ENCODE results near the gene BMPER. TPM values are rescaled to one million over a fixed set of nuclear protein-coding genes. Genes with fewer than 3 reads are reported as not detected.

Gene BMPER
- total RNA-seq, 1 experiment from 2014 or later, result not detected

GRCh38 chr7:34073676-34074075 lies 168.3 kb downstream of the BMPER start:
- Histone ChIP-seq H3K27me3 (ENCODE audit: control insufficient read depth, insufficient read depth, low read length) (no peaks in the 10 kb centered on the region; the same call in none of the 2 replicates), H3K4me3 (ENCODE audit: low read depth in 2 of 2, low read length in 2 of 2) (no peak overlapping the region), H3K27ac (ENCODE audit: low read length) (no peak overlapping the region), H3K9me3 (ENCODE audit: control insufficient read depth, insufficient read depth, low read depth, low read length) (no peaks in the 10 kb centered on the region), H3K4me1 (ENCODE audit: control insufficient read depth, insufficient read depth, low read length) (no peaks in the 10 kb centered on the region), H3K36me3 (ENCODE audit: control insufficient read depth, insufficient read depth, low read length) (no peaks in the 10 kb centered on the region)
- intact Hi-C loops (cut with micrococcal nuclease; ENCODE audit: unreplicated experiment), result no loop called here
- TF ChIP-seq TCF7L2 (IDR thresholded peaks at IDR 0.05; ENCODE audit: low read depth, low read length), result no peak
- no peak for TF ChIP-seq REST (IDR thresholded peaks at IDR 0.05; ENCODE audit: insufficient read depth in 1 of 2, low read depth in 2 of 2, low read length in 1 of 2)
- no peak for TF ChIP-seq POLR2AphosphoS5 (IDR thresholded peaks at IDR 0.05; ENCODE audit: low read depth, low read length)
- no peak for TF ChIP-seq CTCF (IDR thresholded peaks at IDR 0.05)
- TF ChIP-seq SIN3A (IDR thresholded peaks at IDR 0.05; ENCODE audit: borderline replicate concordance, insufficient read depth, low read depth, low read length), result no peak
- BruUV-seq (replicated peaks), result no TSS peak
- ATAC-seq, result no peak
- POLR2A ChIA-PET, result no interaction called here
- CTCF ChIA-PET, result interaction anchor here (0.6 kb wide), 2 partner anchors 51 to 831 kb away, joined by 3 read pairs; no protein-coding TSS in a partner anchor
- in situ Hi-C loops (cut with HindIII; ENCODE audit: low pct_unique_long_range_greater_than_20kb, low sequenced_read_pairs), result no loop called here
- no peak for DNase-seq (ENCODE audit: low read depth, low spot score)

- TF ChIP-seq REST (IDR thresholded peaks at IDR 0.05; ENCODE audit: insufficient read depth in 1 of 2, low read depth in 2 of 2, low read length in 1 of 2) (no peak), TCF7L2 (IDR thresholded peaks at IDR 0.05; ENCODE audit: low read depth, low read length) (no peak), CTCF (IDR thresholded peaks at IDR 0.05) (no peak), SIN3A (IDR thresholded peaks at IDR 0.05; ENCODE audit: borderline replicate concordance, insufficient read depth, low read depth, low read length) (no peak), POLR2AphosphoS5 (IDR thresholded peaks at IDR 0.05; ENCODE audit: low read depth, low read length) (no peak)
- POLR2A ChIA-PET, result no interaction called here
- DNase-seq (ENCODE audit: low read depth, low spot score) (no peak), ATAC-seq (no peak)
- H3K4me3 ChIP-seq (ENCODE audit: low read depth in 2 of 2, low read length in 2 of 2), result no peak overlapping the region
- no peaks in the 10 kb centered on the region for H3K36me3 ChIP-seq (ENCODE audit: control insufficient read depth, insufficient read depth, low read length)
- H3K9me3 ChIP-seq (ENCODE audit: control insufficient read depth, insufficient read depth, low read depth, low read length), result no peaks in the 10 kb centered on the region
- no TSS peak for BruUV-seq (replicated peaks)
- CTCF ChIA-PET, result interaction anchor here (0.6 kb wide), 1 partner anchor 832 kb away, joined by 3 read pairs; no protein-coding TSS in a partner anchor
- no peak overlapping the region for H3K27ac ChIP-seq (ENCODE audit: low read length)
- intact Hi-C loops (cut with micrococcal nuclease; ENCODE audit: unreplicated experiment) (no loop called here), in situ Hi-C loops (cut with HindIII; ENCODE audit: low pct_unique_long_range_greater_than_20kb, low sequenced_read_pairs) (no loop called here)
- H3K27me3 ChIP-seq (ENCODE audit: control insufficient read depth, insufficient read depth, low read length), result no peaks in the 10 kb centered on the region; the same call in none of the 2 replicates
- no peaks in the 10 kb centered on the region for H3K4me1 ChIP-seq (ENCODE audit: control insufficient read depth, insufficient read depth, low read length)
Observed at GRCh38 chr7:34074421-34074820, 169.1 kb downstream of the BMPER start.
